Measurements from ENCODE around the gene TECPR2.

DNA sequence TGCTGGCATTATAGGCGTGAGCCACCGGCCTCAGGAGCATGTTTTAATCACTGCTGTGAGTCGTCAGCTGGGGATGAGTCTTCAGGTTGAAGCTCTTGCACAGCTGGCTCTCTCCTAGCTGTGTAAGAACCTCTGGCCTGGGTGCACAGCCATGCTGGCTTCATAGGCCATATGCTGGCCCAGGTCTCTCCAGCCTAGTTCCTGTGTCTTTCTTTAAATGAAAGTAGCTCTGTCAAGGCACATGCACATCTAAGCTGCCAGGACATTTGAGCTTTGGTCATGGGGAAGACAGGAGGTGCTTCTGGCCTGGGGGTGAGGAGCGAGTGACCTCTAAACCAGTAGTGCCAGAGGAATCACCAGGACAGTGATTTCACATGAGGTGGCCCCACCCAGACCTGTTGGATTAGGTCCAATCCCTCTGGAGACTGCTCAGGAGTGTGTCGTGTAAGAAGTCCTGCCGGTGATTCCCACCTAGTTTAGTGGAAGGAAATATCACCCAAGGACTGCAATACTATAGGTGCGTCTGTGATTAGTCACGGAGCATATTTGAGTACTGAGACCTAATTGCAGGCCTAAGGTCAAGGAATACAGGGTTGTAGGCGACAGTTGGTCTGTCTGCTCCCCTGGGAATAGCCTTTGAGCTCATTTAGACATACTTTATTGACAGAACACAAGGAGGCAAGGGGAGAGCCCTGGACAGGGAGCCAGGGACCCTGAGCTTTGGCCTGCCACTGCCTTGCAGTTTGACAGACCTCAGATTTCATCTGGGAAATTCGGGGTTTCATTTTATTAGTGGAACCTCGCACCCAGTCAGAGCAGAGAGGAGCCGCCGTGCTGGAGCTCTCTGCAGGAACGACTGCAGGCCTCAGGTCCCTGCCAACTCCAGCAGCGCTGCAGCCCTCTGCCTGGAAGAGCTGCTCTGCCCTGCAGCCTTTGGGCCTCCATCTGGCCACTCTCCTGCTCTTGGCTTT, 79.8 kb downstream of the TECPR2 start:
- TF ChIP-seq POLR2A (IDR thresholded peaks at IDR 0.05; ENCODE audit: low read length) (no peak), GATA1 (IDR thresholded peaks at IDR 0.05; ENCODE audit: low read depth, low read length) (no peak)

All from erythroblast (primary cell).